Stimulated activated CD4-positive, alpha-beta T cell treated with anti-CD3 and anti-CD28 coated beads, Interleukin-2, amount 100 ng/mL, for 48 hours (primary cell): ENCODE data around the gene ISYNA1.

Experiments used
- DNase-seq, 2 donors: peaks; one replicate each; pipeline ENCODE4 v3.0.0-alpha.2; 2020

The ISYNA1 gene

GRCh38 chr19:18442941-18443340, 5.0 kb upstream of the ISYNA1 start:
- no peak for DNase-seq

- DNase-seq = no peak
Measured at GRCh38 chr19:18441804-18442788, 4.2 kb upstream of the ISYNA1 start.

GRCh38 chr19:18440936-18441803, 3.2 kb upstream of the ISYNA1 start:
- DNase-seq = no peak

- DNase-seq = no peak
Measured at GRCh38 chr19:18440415-18440877, 2.5 kb upstream of the ISYNA1 start.

GRCh38 chr19:18439910-18440237, 1.9 kb upstream of the ISYNA1 start:
- DNase-seq = no peak

GRCh38 chr19:18439025-18439909, 1.3 kb upstream of the ISYNA1 start:
- no peak for DNase-seq

GRCh38 chr19:18438331-18439024, 545 bp upstream of the ISYNA1 start:
- no peak for DNase-seq

GRCh38 chr19:18436671-18437490, 1.1 kb downstream of the ISYNA1 start:
- DNase-seq = no peak

- no peak for DNase-seq
Measured at GRCh38 chr19:18435842-18436670, 1.9 kb downstream of the ISYNA1 start.

- DNase-seq = no peak
Measured at GRCh38 chr19:18435178-18435841, 2.6 kb downstream of the ISYNA1 start.

- no peak for DNase-seq
Measured at GRCh38 chr19:18434411-18435175, 3.3 kb downstream of the ISYNA1 start.

- no peak for DNase-seq
Measured at GRCh38 chr19:18433735-18434398, 4.1 kb downstream of the ISYNA1 start.

- no peak for DNase-seq
Measured at GRCh38 chr19:18433015-18433691, 4.8 kb downstream of the ISYNA1 start.

GRCh38 chr19:18432275-18433014, 5.5 kb downstream of the ISYNA1 start:
- no peak for DNase-seq

GRCh38 chr19:18431351-18432197, 6.4 kb downstream of the ISYNA1 start:
- no peak for DNase-seq
